ENCODE data around the gene ADGRL3.

GRCh38 chr4:61461956-61462355 lies 261.8 kb downstream of the ADGRL3 start:
- no peak for TF ChIP-seq CTCF (IDR thresholded peaks at IDR 0.05)
- TF ChIP-seq POLR2A (IDR thresholded peaks at IDR 0.05) = no peak

Measured in thyroid gland (tissue), 4 donors.